ENCODE measurements around the gene UBAP2L. TPM values are rescaled to one million over a fixed set of nuclear protein-coding genes. Genes with fewer than 3 reads are reported as not detected.

UBAP2L gene
- total RNA-seq, 3 donors from 2014 or later, result 64.8 to 79.3 (median 70.1) TPM

DNA sequence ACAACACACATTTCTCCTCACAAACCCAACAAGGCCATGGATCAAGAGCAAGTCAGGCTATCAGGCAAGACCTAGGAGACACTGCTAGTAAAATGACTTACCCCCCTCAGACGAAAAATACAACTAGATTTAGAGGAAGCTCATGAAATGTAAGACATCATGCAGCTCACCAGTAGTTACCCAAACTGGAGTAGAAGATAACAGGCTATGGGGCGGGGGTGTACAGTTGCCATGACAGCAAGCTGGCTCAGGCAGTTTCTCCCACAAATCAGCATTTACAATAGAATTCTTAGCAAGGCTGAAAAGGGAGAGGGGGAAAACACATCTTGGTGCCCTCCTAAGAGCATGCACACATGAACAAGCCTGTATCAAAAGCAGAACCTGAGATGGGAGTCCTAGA, 42.7 kb upstream of the UBAP2L start:
- Histone ChIP-seq H3K36me3 (no peaks in the 10 kb centered on the region), H3K4me3 (no peak overlapping the region), H3K9me3 (no peaks in the 10 kb centered on the region), H3K4me1 (peaks cover 17 to 26% of the 10 kb centered on the region in 2 donors), H3K27me3 (no peaks in the 10 kb centered on the region), H3K27ac (peak overlapping the region; percentile 50 to 67)
- no peak for DNase-seq (ENCODE audit: low spot score in 2 of 2)
- intact Hi-C loops (cut with DNase I; ENCODE audit: low total_unique reads), result no loop called here
- TF ChIP-seq, protein P1, sequence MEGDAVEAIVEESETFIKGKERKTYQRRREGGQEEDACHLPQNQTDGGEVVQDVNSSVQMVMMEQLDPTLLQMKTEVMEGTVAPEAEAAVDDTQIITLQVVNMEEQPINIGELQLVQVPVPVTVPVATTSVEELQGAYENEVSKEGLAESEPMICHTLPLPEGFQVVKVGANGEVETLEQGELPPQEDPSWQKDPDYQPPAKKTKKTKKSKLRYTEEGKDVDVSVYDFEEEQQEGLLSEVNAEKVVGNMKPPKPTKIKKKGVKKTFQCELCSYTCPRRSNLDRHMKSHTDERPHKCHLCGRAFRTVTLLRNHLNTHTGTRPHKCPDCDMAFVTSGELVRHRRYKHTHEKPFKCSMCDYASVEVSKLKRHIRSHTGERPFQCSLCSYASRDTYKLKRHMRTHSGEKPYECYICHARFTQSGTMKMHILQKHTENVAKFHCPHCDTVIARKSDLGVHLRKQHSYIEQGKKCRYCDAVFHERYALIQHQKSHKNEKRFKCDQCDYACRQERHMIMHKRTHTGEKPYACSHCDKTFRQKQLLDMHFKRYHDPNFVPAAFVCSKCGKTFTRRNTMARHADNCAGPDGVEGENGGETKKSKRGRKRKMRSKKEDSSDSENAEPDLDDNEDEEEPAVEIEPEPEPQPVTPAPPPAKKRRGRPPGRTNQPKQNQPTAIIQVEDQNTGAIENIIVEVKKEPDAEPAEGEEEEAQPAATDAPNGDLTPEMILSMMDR (IDR thresholded peaks at IDR 0.05), result no peak
- TF ChIP-seq POLR2AphosphoS5 (IDR thresholded peaks at IDR 0.05), result no peak
- no peak for TF ChIP-seq POLR2A (IDR thresholded peaks at IDR 0.05)

DNA sequence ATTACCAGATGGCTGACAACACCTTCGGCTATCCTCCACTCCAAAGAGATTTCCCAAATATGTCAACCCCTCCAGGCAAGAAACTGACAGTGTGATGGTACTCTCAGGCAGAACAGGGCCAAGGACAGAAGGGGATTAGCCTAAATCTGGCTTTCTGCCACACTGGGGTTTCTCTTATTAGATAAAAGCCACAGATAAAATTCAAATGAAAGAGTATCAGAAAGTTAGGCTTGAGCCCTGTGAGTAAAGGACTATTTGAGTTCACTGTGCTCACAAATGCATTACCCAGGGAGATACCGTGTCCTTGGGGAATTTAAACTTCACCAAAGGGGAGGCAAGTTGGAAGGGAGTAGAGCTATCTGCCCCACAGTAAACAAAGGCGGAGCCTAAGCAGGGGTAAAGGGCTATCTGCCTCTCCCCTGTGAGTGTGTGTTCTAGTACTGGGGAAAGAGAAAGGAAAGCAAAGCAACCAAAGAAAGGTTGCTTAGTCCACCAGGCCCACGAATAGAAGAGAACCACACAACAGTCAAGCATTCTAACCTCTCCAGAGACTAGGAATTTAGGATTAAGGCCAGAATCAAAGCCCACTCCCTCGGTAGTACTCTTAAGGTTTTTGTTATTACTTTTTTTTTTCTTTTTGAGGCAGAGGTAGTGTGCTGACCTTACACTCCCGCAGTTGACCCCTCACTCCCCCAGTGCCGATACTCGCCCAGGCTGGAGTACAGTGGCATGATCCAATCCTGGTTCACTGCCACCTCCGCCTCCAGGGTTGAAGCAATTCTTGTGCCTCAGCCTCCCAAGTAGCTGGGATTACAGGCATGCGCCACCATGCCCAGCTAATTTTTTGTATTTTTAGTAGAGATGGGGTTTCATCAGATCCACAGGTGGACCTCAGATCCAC, 41.6 kb upstream of the UBAP2L start:
- intact Hi-C loops (cut with DNase I; ENCODE audit: low total_unique reads), result no loop called here
- Histone ChIP-seq H3K27me3 (no peaks in the 10 kb centered on the region), H3K4me3 (peak overlapping the region in 1 of 3 donors; percentile 29), H3K9me3 (no peaks in the 10 kb centered on the region), H3K27ac (peak overlapping the region; percentile 50 to 67), H3K4me1 (peaks cover 17 to 26% of the 10 kb centered on the region in 2 donors), H3K36me3 (no peaks in the 10 kb centered on the region)
- TF ChIP-seq POLR2AphosphoS5 (IDR thresholded peaks at IDR 0.05) (no peak), POLR2A (IDR thresholded peaks at IDR 0.05) (no peak)
- TF ChIP-seq, protein P1 (IDR thresholded peaks at IDR 0.05), result no peak
- DNase-seq (ENCODE audit: low spot score in 2 of 2), result no peak

DNA sequence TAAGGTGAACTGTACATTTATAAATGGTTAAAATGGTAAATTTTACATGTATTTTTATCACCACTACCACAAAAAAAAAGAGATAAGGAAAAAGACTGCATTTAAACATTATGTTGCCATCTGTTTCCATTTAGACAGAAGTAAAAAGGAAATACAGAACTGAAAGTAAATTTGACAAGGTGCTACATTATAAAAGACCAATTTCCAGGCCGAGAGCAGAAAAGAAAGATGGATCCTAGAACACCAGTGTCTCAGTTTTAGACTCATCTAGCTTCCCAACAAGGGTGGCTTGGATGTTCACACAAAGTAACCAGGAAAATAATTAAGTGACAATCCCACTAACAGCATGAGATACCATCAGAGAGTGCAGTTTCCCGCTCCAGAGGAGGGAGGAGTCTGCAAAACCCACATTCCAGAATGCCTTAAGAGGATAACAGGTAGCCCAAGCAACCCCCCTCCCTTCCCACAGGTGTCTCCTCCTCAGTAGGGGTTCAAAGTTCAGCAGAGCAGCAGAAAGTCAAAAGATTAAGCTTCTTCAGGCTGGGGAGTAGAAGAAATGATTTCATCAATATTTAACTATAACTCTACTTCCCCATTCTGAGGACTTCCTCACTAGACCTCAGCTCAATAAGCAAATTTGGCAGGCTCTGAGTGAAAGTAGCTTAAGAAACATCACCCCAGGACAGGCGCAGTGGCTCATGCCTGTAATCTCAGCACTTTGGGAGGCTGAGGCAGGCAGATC, 40.6 kb upstream of the UBAP2L start:
- H3K4me3 ChIP-seq, result peak overlapping the region in 1 of 3 donors; percentile 21
- no peaks in the 10 kb centered on the region for H3K36me3 ChIP-seq
- TF ChIP-seq POLR2A (IDR thresholded peaks at IDR 0.05) (no peak), POLR2AphosphoS5 (IDR thresholded peaks at IDR 0.05) (no peak)
- TF ChIP-seq, protein P1 (IDR thresholded peaks at IDR 0.05), result no peak
- H3K27ac ChIP-seq, result peak overlapping the region in 1 of 2 donors; percentile 67
- intact Hi-C loops (cut with DNase I; ENCODE audit: low total_unique reads), result loop anchor here (10.0 kb wide), 1 partner anchor 1725 kb away; no protein-coding TSS in a partner anchor
- no peak for DNase-seq (ENCODE audit: low spot score in 2 of 2)
- H3K27me3 ChIP-seq, result no peaks in the 10 kb centered on the region
- peaks cover 17 to 26% of the 10 kb centered on the region in 2 donors for H3K4me1 ChIP-seq
- no peaks in the 10 kb centered on the region for H3K9me3 ChIP-seq

DNA sequence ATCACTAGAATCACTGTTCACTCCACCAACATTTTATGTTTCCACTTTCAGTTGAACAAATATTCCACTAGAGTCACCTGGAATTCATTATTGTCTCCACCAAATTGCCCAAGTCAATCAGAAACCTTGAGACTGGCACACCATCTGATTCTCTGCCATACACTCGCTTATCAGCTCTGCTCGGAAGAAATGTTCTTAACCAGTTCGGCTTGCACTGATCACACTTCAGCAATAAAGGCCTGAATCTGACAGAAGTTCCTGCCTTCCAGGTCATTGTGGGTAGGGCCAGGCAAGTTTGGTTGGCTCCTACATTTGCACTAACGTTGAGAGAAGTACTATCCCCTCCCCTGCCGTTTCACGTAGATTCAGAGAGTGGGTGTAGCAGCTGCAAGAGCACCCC, 38.8 kb upstream of the UBAP2L start:
- Histone ChIP-seq H3K4me1 (peaks cover 12 to 26% of the 10 kb centered on the region in 2 donors), H3K27ac (peak overlapping the region; percentile 92 to 93)
- TF ChIP-seq, protein P1 (IDR thresholded peaks at IDR 0.05), result no peak
- TF ChIP-seq POLR2AphosphoS5 (IDR thresholded peaks at IDR 0.05), result no peak
- no peak for TF ChIP-seq POLR2A (IDR thresholded peaks at IDR 0.05)

More for the DNA sequence above, 38.8 kb upstream of the UBAP2L start:
- Histone ChIP-seq H3K4me3 (peak overlapping the region; percentile 80 to 93 (median 88)), H3K27me3 (no peaks in the 10 kb centered on the region), H3K9me3 (no peaks in the 10 kb centered on the region), H3K36me3 (no peaks in the 10 kb centered on the region)
- intact Hi-C loops (cut with DNase I; ENCODE audit: low total_unique reads), result loop anchor here (10.0 kb wide), 1 partner anchor 1723 kb away; no protein-coding TSS in a partner anchor
- DNase-seq (ENCODE audit: low spot score in 2 of 2), result no peak

Data from breast epithelium (tissue), 4 donors.